ENCODE measurements around the gene SEC22A.

- TF ChIP-seq, protein P1, sequence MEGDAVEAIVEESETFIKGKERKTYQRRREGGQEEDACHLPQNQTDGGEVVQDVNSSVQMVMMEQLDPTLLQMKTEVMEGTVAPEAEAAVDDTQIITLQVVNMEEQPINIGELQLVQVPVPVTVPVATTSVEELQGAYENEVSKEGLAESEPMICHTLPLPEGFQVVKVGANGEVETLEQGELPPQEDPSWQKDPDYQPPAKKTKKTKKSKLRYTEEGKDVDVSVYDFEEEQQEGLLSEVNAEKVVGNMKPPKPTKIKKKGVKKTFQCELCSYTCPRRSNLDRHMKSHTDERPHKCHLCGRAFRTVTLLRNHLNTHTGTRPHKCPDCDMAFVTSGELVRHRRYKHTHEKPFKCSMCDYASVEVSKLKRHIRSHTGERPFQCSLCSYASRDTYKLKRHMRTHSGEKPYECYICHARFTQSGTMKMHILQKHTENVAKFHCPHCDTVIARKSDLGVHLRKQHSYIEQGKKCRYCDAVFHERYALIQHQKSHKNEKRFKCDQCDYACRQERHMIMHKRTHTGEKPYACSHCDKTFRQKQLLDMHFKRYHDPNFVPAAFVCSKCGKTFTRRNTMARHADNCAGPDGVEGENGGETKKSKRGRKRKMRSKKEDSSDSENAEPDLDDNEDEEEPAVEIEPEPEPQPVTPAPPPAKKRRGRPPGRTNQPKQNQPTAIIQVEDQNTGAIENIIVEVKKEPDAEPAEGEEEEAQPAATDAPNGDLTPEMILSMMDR (IDR thresholded peaks at IDR 0.05) = no peak
- TF ChIP-seq NRF1 (IDR thresholded peaks at IDR 0.05; ENCODE audit: low read depth, low read length) (no peak), EP300 (IDR thresholded peaks at IDR 0.05; ENCODE audit: borderline replicate concordance in 1 of 2, low read depth in 1 of 2, low read length in 1 of 2) (no peak)
These were observed 33.1 kb upstream of the SEC22A start for GRCh38 chr3:123168605-123169004.

All from SK-N-SH (cell line).